ENCODE results near the gene COPB2. TPM values are rescaled to one million over a fixed set of nuclear protein-coding genes. Genes with fewer than 3 reads are reported as not detected.

The COPB2 gene
- total RNA-seq, 2 donors from 2014 or later: 161 to 184 TPM

DNA sequence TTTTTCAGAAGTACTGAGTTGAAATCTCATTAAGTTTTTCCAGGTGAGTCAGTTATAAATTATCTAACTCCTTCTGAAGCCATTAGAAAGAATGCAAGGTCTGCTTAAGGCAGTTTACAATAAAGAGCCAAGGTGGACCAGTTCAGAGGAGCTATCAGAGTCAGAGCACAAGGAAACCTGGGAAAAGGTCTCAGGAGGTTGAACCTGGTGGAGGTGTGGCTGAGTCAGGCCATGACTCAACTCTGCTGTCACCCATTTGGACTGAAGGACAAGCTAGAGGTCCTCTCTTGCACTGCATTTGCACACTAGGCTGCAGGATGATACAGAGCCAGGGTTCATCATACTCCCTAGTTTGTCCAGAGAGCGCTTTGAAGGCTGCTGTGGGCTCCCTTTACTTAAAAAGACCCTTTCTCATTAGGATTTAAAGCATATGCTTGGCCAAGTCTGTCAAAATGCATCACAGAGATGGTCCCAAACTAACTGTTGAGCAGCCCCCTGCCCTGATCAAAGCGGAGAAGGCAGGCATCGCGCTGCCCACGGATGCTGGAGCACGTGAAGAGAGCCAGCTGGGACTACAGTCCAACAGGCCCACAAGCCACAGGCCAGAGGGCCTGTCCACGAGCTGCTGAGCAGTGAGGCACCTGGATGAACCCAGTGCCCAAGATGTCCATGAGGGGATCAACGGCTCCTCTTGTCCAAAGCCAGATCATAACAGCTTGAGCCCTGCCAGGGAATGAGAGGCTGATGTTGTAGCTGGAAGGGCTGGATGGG, 71.6 kb downstream of the COPB2 start:
- no peak overlapping the region for H3K9ac ChIP-seq (ENCODE audit: extremely low read depth, low read length, poor library complexity, severe bottlenecking)
- TF ChIP-seq, protein P1, sequence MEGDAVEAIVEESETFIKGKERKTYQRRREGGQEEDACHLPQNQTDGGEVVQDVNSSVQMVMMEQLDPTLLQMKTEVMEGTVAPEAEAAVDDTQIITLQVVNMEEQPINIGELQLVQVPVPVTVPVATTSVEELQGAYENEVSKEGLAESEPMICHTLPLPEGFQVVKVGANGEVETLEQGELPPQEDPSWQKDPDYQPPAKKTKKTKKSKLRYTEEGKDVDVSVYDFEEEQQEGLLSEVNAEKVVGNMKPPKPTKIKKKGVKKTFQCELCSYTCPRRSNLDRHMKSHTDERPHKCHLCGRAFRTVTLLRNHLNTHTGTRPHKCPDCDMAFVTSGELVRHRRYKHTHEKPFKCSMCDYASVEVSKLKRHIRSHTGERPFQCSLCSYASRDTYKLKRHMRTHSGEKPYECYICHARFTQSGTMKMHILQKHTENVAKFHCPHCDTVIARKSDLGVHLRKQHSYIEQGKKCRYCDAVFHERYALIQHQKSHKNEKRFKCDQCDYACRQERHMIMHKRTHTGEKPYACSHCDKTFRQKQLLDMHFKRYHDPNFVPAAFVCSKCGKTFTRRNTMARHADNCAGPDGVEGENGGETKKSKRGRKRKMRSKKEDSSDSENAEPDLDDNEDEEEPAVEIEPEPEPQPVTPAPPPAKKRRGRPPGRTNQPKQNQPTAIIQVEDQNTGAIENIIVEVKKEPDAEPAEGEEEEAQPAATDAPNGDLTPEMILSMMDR (conservative IDR thresholded peaks at IDR 0.05): no peak
- no peaks in the 10 kb centered on the region for H3K4me1 ChIP-seq (ENCODE audit: control insufficient read depth, insufficient read depth, low read length)
- H3K36me3 Mint-ChIP-seq (ENCODE audit: low read depth): no peaks in the 10 kb centered on the region
- H3K27ac ChIP-seq (ENCODE audit: low read depth, low read length): no peak overlapping the region
- H3K9me3 Mint-ChIP-seq: no peaks in the 10 kb centered on the region
- H3K27ac Mint-ChIP-seq: no peak overlapping the region
- no peaks in the 10 kb centered on the region for H3K36me3 ChIP-seq (ENCODE audit: control insufficient read depth, insufficient read depth, low read length)
- no peak overlapping the region for H3K4me3 ChIP-seq (ENCODE audit: low read length)
- H3K4me3 Mint-ChIP-seq: no peak overlapping the region
- H3K9me3 ChIP-seq (ENCODE audit: control insufficient read depth, low read length): no peaks in the 10 kb centered on the region
- no peaks in the 10 kb centered on the region for H3K27me3 ChIP-seq (ENCODE audit: control insufficient read depth, insufficient read depth, low read length, poor library complexity, severe bottlenecking)
- 93% methylated on average over 8 of the region's 8 CpGs for WGBS, 2 experiments (ENCODE audit: insufficient coverage in 1 of 2, insufficient read length in 1 of 2)
- H3K27me3 Mint-ChIP-seq (ENCODE audit: insufficient read depth): peaks cover 51% of the 10 kb centered on the region
- no peak for DNase-seq
- H3K4me1 Mint-ChIP-seq: no peaks in the 10 kb centered on the region

DNA sequence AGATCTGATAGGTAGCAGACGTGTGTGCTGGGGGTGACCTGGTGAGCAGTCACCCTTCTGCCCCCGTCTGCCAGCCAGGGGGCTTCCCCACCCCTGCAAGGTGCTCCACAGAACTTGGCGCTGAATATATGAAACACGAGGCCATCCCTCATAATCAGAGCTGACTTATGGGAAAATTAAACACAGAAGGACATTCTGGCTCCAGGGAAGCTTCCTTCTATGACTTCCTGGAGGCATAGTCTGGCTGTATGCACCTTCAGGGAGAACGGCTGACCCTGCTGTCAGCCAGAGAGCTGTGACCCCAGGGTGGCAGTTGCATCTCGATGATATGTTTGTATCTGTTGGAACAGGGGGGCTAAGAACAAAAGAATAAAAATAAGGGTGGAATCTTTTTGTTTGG, 72.2 kb downstream of the COPB2 start:
- TF ChIP-seq, protein P1 (conservative IDR thresholded peaks at IDR 0.05): no peak
- H3K4me1 Mint-ChIP-seq: no peaks in the 10 kb centered on the region
- no peak overlapping the region for H3K9ac ChIP-seq (ENCODE audit: extremely low read depth, low read length, poor library complexity, severe bottlenecking)
- H3K4me1 ChIP-seq (ENCODE audit: control insufficient read depth, insufficient read depth, low read length): no peaks in the 10 kb centered on the region
- no peak overlapping the region for H3K27ac Mint-ChIP-seq
- DNase-seq: no peak
- H3K27me3 Mint-ChIP-seq (ENCODE audit: insufficient read depth): peaks cover 44% of the 10 kb centered on the region
- no peaks in the 10 kb centered on the region for H3K36me3 ChIP-seq (ENCODE audit: control insufficient read depth, insufficient read depth, low read length)
- no peak overlapping the region for H3K27ac ChIP-seq (ENCODE audit: low read depth, low read length)
- H3K4me3 ChIP-seq (ENCODE audit: low read length): no peak overlapping the region
- no peaks in the 10 kb centered on the region for H3K27me3 ChIP-seq (ENCODE audit: control insufficient read depth, insufficient read depth, low read length, poor library complexity, severe bottlenecking)
- H3K4me3 Mint-ChIP-seq: no peak overlapping the region
- no peaks in the 10 kb centered on the region for H3K36me3 Mint-ChIP-seq (ENCODE audit: low read depth)
- WGBS, 2 experiments (ENCODE audit: insufficient coverage in 1 of 2, insufficient read length in 1 of 2): 67 to 89% methylated on average over 1 to 6 of the region's 6 CpGs
- H3K9me3 ChIP-seq (ENCODE audit: control insufficient read depth, low read length): no peaks in the 10 kb centered on the region
- H3K9me3 Mint-ChIP-seq: no peaks in the 10 kb centered on the region

DNA sequence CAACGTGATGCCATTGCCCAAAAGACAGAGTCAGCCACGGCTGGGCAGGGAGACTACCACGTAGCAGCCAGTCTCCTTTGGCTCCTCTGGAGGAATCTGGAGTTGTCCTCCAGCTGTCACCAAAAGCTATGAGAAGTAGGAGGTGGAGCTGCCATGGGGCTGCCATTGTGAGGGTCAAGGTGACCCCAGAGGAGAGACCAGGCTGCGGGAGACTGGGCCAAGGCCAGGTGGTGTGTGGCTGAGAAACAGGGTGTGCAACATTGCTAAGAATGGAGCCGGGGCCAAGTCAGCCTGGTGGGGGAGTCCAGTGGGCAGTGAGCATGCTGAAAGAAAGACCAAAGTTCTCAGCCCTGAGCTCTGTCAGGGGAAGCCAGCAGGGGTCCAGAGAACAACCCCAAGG, 75.5 kb downstream of the COPB2 start:
- no peaks in the 10 kb centered on the region for H3K36me3 ChIP-seq (ENCODE audit: control insufficient read depth, insufficient read depth, low read length)
- Mint-ChIP-seq H3K27me3 (ENCODE audit: insufficient read depth) (peaks cover 31% of the 10 kb centered on the region), H3K4me1 (no peaks in the 10 kb centered on the region), H3K9me3 (no peaks in the 10 kb centered on the region), H3K4me3 (no peak overlapping the region), H3K27ac (no peak overlapping the region), H3K36me3 (ENCODE audit: low read depth) (no peaks in the 10 kb centered on the region)
- TF ChIP-seq, protein P1 (conservative IDR thresholded peaks at IDR 0.05): no peak
- no peak overlapping the region for H3K27ac ChIP-seq (ENCODE audit: low read depth, low read length)
- H3K4me3 ChIP-seq (ENCODE audit: low read length): no peak overlapping the region
- no peaks in the 10 kb centered on the region for H3K27me3 ChIP-seq (ENCODE audit: control insufficient read depth, insufficient read depth, low read length, poor library complexity, severe bottlenecking)
- no peaks in the 10 kb centered on the region for H3K4me1 ChIP-seq (ENCODE audit: control insufficient read depth, insufficient read depth, low read length)
- DNase-seq: no peak
- no peaks in the 10 kb centered on the region for H3K9me3 ChIP-seq (ENCODE audit: control insufficient read depth, low read length)
- no peak overlapping the region for H3K9ac ChIP-seq (ENCODE audit: extremely low read depth, low read length, poor library complexity, severe bottlenecking)
- WGBS, 2 experiments (ENCODE audit: insufficient coverage in 1 of 2, insufficient read length in 1 of 2): 88 to 100% methylated on average over 3 to 5 of the region's 5 CpGs
